Kidney (tissue), 14 donors: Measurements from ENCODE around the gene TOMM40. TPM values are rescaled to one million over a fixed set of nuclear protein-coding genes. Genes with fewer than 3 reads are reported as not detected.

ENCODE experiments used
- DNase-seq, 5 donors: peaks; one replicate each; pipeline ENCODE4 v3.0.0-alpha.2; 2013 to 2020
- FAIRE-seq: peaks from 2 replicates; lab custom pipeline; 2012; peaks lifted over from hg19 to GRCh38; lab: Jason Lieb, UNC
- H3K27ac ChIP-seq, 2 donors: one replicate each; pipeline ENCODE4 v1.7.0; 2013; ENCODE audit warnings: low read depth in 2 of 2, low read length in 2 of 2, inconsistent platforms in 1 of 2
- H3K27me3 ChIP-seq: one replicate; pipeline ENCODE4 v1.7.1; 2013; ENCODE audit warnings: low read length, inconsistent platforms; ENCODE audit not compliant: control insufficient read depth, insufficient read depth
- H3K36me3 ChIP-seq, 3 donors: one replicate each; pipeline versions ENCODE4 v1.7.0 to v1.7.1; 2013; ENCODE audit warnings: low read length in 3 of 3, control low read depth in 1 of 3, inconsistent platforms in 1 of 3; ENCODE audit not compliant: insufficient read depth in 3 of 3, control insufficient read depth in 2 of 3
- H3K4me1 ChIP-seq, 3 donors: one replicate each; pipeline versions ENCODE4 v1.7.0 to v1.7.1; 2013; ENCODE audit warnings: low read length in 3 of 3, inconsistent platforms in 1 of 3, low read depth in 1 of 3; ENCODE audit not compliant: control insufficient read depth in 2 of 3, insufficient read depth in 2 of 3
- H3K4me3 ChIP-seq, 3 donors: one replicate each; pipeline versions ENCODE4 v1.7.0 to v1.8.1; 2013; ENCODE audit warnings: low read length in 3 of 3, control low read depth in 1 of 3, inconsistent platforms in 1 of 3
- H3K9ac ChIP-seq, 3 donors: one replicate each; pipeline versions ENCODE4 v1.7.0 to v1.7.1; 2013; ENCODE audit warnings: low read length in 3 of 3, control low read depth in 1 of 3, inconsistent platforms in 1 of 3
- H3K9me3 ChIP-seq, 3 donors: one replicate each; pipeline versions ENCODE4 v1.7.0 to v1.7.1; 2013; ENCODE audit warnings: low read length in 3 of 3, control low read depth in 1 of 3, inconsistent platforms in 1 of 3; ENCODE audit not compliant: control insufficient read depth in 2 of 3, insufficient read depth in 1 of 3
- CTCF ChIP-seq: IDR thresholded peaks from 3 replicates; pipeline ENCODE4 v1.5.1; 2012; ENCODE audit warnings: mild to moderate bottlenecking, moderate library complexity, borderline replicate concordance; ENCODE audit not compliant: insufficient read depth; ENCODE audit errors: extremely low read depth
- intact Hi-C: fragments of 100-400 bp; cut with DNase I; formaldehyde crosslinking; loops from one replicate; pipeline ENCODE4 v1.11.1; 2022
- polyA plus RNA-seq: library from polyadenylated mRNA; stranded (reverse); fragments of 350-450 nt; fragmentation: Illumina TruSeq; extraction: RNeasy Lipid Tissue Mini Kit (QIAGEN cat#74804); gene quantifications from one replicate; pipeline ENCODE4 v1.2.3, GENCODE V29; 2014; ENCODE audit warnings: low read depth, low replicate concordance; ENCODE audit not compliant: insufficient read depth
- total RNA-seq: library from RNA; stranded (reverse); fragmentation: NEBNext Ultra II Directional; extraction: Animal tissue kit (Norgen Biotek cat#: 25700); gene quantifications from one replicate; pipeline ENCODE4 v1.2.1, GENCODE V29; 2021
- donor health status: control.
- donor health status: control.
- donor health status: control.
- donor health status: control.
- donor health status: control.
- donor health status: DM: yes; HTN: yes; CAD: no.
- donor health status: Normal renal cell carcinoma (clear cell type).

Gene TOMM40
- total and polyA plus RNA-seq, 2 donors from 2014 or later, result 45.4 to 51.5 TPM

DNA sequence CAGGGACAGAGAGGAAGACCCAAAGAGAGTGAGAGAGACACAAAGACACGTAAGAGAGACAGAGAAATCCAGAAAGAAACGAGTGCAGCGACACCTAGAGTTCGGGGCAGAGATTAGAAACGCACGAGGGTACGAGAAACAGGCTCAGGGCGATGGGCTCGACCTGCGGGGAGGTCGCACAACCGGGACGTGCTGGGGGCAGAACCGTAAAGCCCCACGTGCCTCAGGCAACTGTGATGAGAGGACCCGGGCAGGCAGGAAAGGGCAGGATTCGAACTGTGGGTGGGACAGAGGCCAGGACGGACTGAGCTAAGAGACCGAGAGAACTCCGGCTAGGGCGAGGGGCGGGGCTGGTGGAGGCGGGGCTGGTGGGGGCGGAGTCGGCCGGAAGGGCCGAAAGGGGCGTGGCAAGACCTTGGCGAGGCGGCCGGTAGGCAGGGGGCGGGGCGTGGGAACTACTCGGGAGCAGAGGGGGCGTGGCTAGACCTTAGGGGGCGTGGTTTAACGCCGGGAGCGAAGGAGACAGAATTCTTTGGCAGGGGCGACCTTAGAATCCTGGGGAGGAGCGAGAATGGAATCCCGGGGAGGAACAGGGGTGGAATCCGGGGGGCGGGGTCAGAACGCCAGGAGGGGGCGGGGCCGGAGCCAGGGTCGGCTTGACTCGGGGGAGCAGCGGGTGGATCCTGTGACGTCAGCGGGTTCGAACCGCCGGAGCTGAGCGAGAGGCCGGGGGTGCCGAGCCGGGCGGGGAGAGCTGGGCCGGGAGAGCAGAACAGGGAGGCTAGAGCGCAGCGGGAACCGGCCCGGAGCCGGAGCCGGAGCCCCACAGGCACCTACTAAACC is 45.2 kb upstream of the TOMM40 start, which contains the start of gene NECTIN2:
NECTIN2 (plus strand) TSS at position 686 of the 843 bp plus-strand sequence. CDS start 229 bp downstream, outside the sequence.
- TF ChIP-seq CTCF, result peak; percentile 60
- Histone ChIP-seq H3K36me3 (no peaks in the 10 kb centered on the region), H3K27ac (peak within 1 kb of the TSS; percentile 95 to 97), H3K9me3 (no peaks in the 10 kb centered on the region), H3K4me3 (peak within 1 kb of the TSS; percentile 88 to 95 (median 91)), H3K27me3 (no peaks in the 10 kb centered on the region), H3K9ac (peak within 1 kb of the TSS; percentile 78 to 100 (median 99)), H3K4me1 (peaks cover 0 to 24% (median 4%) of the 10 kb centered on the region in 3 donors)
- DNase-seq, result peak; percentile 99 to 100 (median 100)
- FAIRE-seq, result peak; percentile 58
- intact Hi-C loops, result loop anchor here (10.0 kb wide), 1 partner anchor 51 kb away; no protein-coding TSS in a partner anchor

GRCh38 chr19:44846455-44847143 is 44.5 kb upstream of the TOMM40 start:
- TF ChIP-seq CTCF, result no peak
- intact Hi-C loops, result loop anchor here (10.0 kb wide), 1 partner anchor 52 kb away; no protein-coding TSS in a partner anchor
- peaks cover 0 to 28% (median 4%) of the 10 kb centered on the region in 3 donors for H3K4me1 ChIP-seq
- peak overlapping the region; percentile 88 to 95 (median 91) for H3K4me3 ChIP-seq
- peak; percentile 80 to 93 (median 88) for DNase-seq
- FAIRE-seq, result no peak
- H3K27me3 ChIP-seq, result no peaks in the 10 kb centered on the region
- no peaks in the 10 kb centered on the region for H3K36me3 ChIP-seq
- H3K9ac ChIP-seq, result peak overlapping the region; percentile 78 to 100 (median 99)
- H3K27ac ChIP-seq, result peak overlapping the region; percentile 95 to 96
- H3K9me3 ChIP-seq, result no peaks in the 10 kb centered on the region

DNA sequence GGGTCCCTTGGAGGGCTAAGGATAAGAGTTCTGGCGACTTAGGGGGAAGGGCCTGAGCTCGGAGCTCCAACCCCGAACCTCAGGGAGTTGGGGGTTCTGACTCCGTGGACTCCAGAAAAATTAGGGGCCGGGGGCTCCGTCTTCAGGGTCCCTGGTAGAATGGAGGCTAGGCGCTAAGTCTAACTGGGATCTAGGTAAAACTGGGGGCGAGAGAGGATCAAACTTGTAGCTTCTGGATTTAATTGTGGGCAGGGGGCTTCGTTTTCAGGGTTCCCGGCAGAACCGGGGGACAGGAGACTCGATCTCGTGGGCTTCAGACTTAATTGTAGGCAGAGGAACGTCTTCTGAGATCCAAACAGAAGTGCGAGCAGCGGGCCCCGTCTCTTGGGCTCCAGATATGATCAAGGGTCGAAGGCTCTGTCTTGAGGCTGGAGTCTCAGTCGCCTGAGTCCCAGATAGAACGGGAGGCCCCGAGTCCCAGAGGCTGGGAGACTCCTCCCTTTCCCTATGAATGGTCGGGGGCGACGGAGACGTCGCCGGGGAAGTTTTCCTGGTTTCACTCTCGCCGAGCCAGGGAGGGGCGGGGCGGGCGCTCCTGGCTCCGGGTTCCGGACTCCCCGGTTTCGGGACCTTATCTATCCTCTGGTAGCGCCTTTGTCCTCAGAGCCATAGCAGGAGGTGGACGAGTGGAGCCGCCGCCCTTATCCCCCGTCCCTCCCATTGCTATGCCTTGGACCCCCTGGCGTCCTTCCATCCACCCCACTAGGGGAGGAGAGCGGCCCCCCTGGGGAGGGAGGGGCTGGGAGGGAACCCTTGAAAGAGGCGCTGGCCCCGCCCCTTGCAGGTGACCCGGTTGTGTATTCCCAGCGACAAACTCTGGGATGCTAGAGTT is 43.7 kb upstream of the TOMM40 start:
- Histone ChIP-seq H3K4me3 (peak overlapping the region; percentile 88 to 95 (median 91)), H3K27ac (peak overlapping the region; percentile 95 to 96), H3K9me3 (no peaks in the 10 kb centered on the region), H3K27me3 (no peaks in the 10 kb centered on the region), H3K9ac (peak overlapping the region; percentile 78 to 100 (median 99)), H3K36me3 (no peaks in the 10 kb centered on the region), H3K4me1 (peaks cover 0 to 29% (median 4%) of the 10 kb centered on the region in 3 donors)
- FAIRE-seq (no peak), DNase-seq (peak; percentile 72 to 93 (median 90))
- TF ChIP-seq CTCF, result no peak
- intact Hi-C loops, result loop anchor here (10.0 kb wide), 1 partner anchor 53 kb away; no protein-coding TSS in a partner anchor
